Adrenal gland (tissue), 12 donors: Measurements from ENCODE around the gene RICTOR. TPM values are rescaled to one million over a fixed set of nuclear protein-coding genes. Genes with fewer than 3 reads are reported as not detected.

Source experiments
- DNase-seq, 7 donors: peaks; one replicate each; pipeline ENCODE4 v3.0.0-alpha.2; 2019 to 2020
- H3K27ac ChIP-seq, 5 donors: fragments of 200-600 bp; sonication (generic) in 4 of 5; 1 replicate in 3 of 5; 2 replicates in 2 of 5; pipeline versions ENCODE4 v1.5.1 to v1.8.0; 2016 to 2020; ENCODE audit warnings: mild to moderate bottlenecking in 1 of 5
- H3K27me3 ChIP-seq: fragments of 200-600 bp; 2 replicates; pipeline ENCODE4 v1.8.0; 2021
- H3K36me3 ChIP-seq, 2 donors: fragments of 200-600 bp; replicated peaks in 1 of 2; 1 replicate in 1 of 2; 2 replicates in 1 of 2; pipeline versions ENCODE4 v1.5.1 to v1.8.0; 2018 to 2022
- H3K4me1 ChIP-seq, 2 donors: fragments of 200-600 bp; replicated peaks in 1 of 2; 1 replicate in 1 of 2; 2 replicates in 1 of 2; pipeline versions ENCODE4 v1.5.1 to v1.8.0; 2018 to 2021
- H3K4me3 ChIP-seq, 4 donors: fragments of 200-600 bp; sonication (generic) in 3 of 4; one replicate each; pipeline ENCODE4 v1.5.1; 2016 to 2018
- H3K9me3 ChIP-seq, 3 donors: fragments of 200-600 bp; sonication (generic) in 1 of 3; replicated peaks in 1 of 3; 1 replicate in 2 of 3; 2 replicates in 1 of 3; pipeline versions ENCODE4 v1.5.1 to v1.8.0; 2016 to 2021
- CTCF ChIP-seq, 6 experiments: fragments of 450-650 bp in 4 of 6; fragments of 200-600 bp in 2 of 6; sonication (generic) in 1 of 6; IDR thresholded peaks; 1 replicate in 5 of 6; 2 replicates in 1 of 6; pipeline versions ENCODE4 v1.5.1 to v1.8.0; 2016 to 2021; ENCODE audit warnings: antibody characterized with exemption in 6 of 6, mild to moderate bottlenecking in 2 of 6, moderate library complexity in 1 of 6
- POLR2A ChIP-seq, 2 donors: fragments of 450-650 bp; IDR thresholded peaks; one replicate each; pipeline ENCODE4 v1.6.1; 2017; ENCODE audit warnings: antibody characterized with exemption in 2 of 2, mild to moderate bottlenecking in 2 of 2, moderate library complexity in 1 of 2
- WGBS, 4 donors: extraction: QIAGEN DNeasy Blood & Tissue Kit in 2 of 4; methylation state at CpG; one replicate each; pipeline versions ENCODE4 v1.1.5 to v1.1.7; 2013 to 2017; 5-methylcytosine and 5-hydroxymethylcytosine counted together
- intact Hi-C, 2 donors: fragments of 100-400 bp; cut with DNase I; formaldehyde crosslinking; loops; one replicate each; pipeline versions ENCODE4 v1.14.1 to v1.15.0; 2022 to 2023
- polyA plus RNA-seq, 3 donors: library from polyadenylated mRNA; stranded (reverse); fragments of 200-250 nt in 2 of 3; fragments of 350-450 nt in 1 of 3; fragmentation: Illumina TruSeq in 1 of 3; extraction: RNeasy Lipid Tissue Mini Kit (QIAGEN cat#74804) in 1 of 3; gene quantifications; one replicate each; pipeline ENCODE4 v1.2.3, GENCODE V29; 2013 to 2014
- total RNA-seq, 9 donors: library from RNA; depleted of rRNA in 4 of 9; stranded (reverse); fragments of >200 nt in 4 of 9; fragments of 120-200 nt in 1 of 9; fragmentation: NEBNext Ultra II Directional in 1 of 9; extraction: Animal tissue kit (Norgen Biotek cat#: 25700) in 1 of 9; gene quantifications; one replicate each; pipeline versions ENCODE4 v1.1.0 to v1.2.4, GENCODE V29; 2013 to 2023
- donor health status: healthy with polysubstance abuse.
- donor health status: Bipolar disorder and iron deficiency.
- donor health status: DM: yes; HTN: yes; CAD: no.
- donor health status: DM: no; HTN: no; CAD: no.
- donor health status: DM: no; HTN: no; CAD: no.
- donor health status: DM: yes; HTN: yes; CAD: no.

RICTOR gene
- total and polyA plus RNA-seq, 12 donors: 4.7 to 44.7 (median 21.7) TPM

- no peak overlapping the region for H3K4me3 ChIP-seq
- intact Hi-C loops: no loop called here
- 69 to 81% (median 78%) methylated on average over 3 of the region's 3 CpGs for WGBS, 4 donors
- H3K4me1 ChIP-seq: peaks cover 0 to 3% of the 10 kb centered on the region in 2 donors
- H3K27me3 ChIP-seq: no peaks in the 10 kb centered on the region
- H3K27ac ChIP-seq: no peak overlapping the region
- H3K9me3 ChIP-seq: no peaks in the 10 kb centered on the region
- no peak for DNase-seq
- no peaks in the 10 kb centered on the region for H3K36me3 ChIP-seq
- no peak for TF ChIP-seq POLR2A (IDR thresholded peaks at IDR 0.05)
- no peak for TF ChIP-seq CTCF (IDR thresholded peaks at IDR 0.05)
These were observed 45.3 kb upstream of the RICTOR start for GRCh38 chr5:39119404-39120051.

- DNase-seq: no peak
- intact Hi-C loops: no loop called here
- TF ChIP-seq CTCF (IDR thresholded peaks at IDR 0.05) (no peak), POLR2A (IDR thresholded peaks at IDR 0.05) (no peak)
- Histone ChIP-seq H3K27me3 (no peaks in the 10 kb centered on the region), H3K36me3 (no peaks in the 10 kb centered on the region), H3K9me3 (no peaks in the 10 kb centered on the region), H3K27ac (no peak overlapping the region), H3K4me3 (no peak overlapping the region), H3K4me1 (peaks cover 0 to 3% of the 10 kb centered on the region in 2 donors)
- WGBS, 4 donors: 81 to 84% (median 83%) methylated on average over 2 of the region's 2 CpGs
These were observed 44.4 kb upstream of the RICTOR start for GRCh38 chr5:39118638-39119037.

- Histone ChIP-seq H3K9me3 (no peaks in the 10 kb centered on the region), H3K4me3 (no peak overlapping the region), H3K4me1 (peaks cover 0 to 3% of the 10 kb centered on the region in 2 donors), H3K27ac (no peak overlapping the region), H3K27me3 (no peaks in the 10 kb centered on the region), H3K36me3 (no peaks in the 10 kb centered on the region)
- intact Hi-C loops: no loop called here
- TF ChIP-seq CTCF (IDR thresholded peaks at IDR 0.05): no peak
- no peak for TF ChIP-seq POLR2A (IDR thresholded peaks at IDR 0.05)
- 86 to 91% (median 88%) methylated on average over 2 of the region's 2 CpGs for WGBS, 4 donors
- no peak for DNase-seq
These were observed 43.2 kb upstream of the RICTOR start for GRCh38 chr5:39117401-39117800.

- no peak for DNase-seq
- WGBS, 4 donors: 60 to 65% (median 62%) methylated on average over 3 of the region's 3 CpGs
- Histone ChIP-seq H3K36me3 (no peaks in the 10 kb centered on the region), H3K4me3 (peak overlapping the region in 1 of 4 donors; percentile 30), H3K27me3 (no peaks in the 10 kb centered on the region), H3K27ac (peak overlapping the region in 1 of 5 donors; percentile 27), H3K4me1 (peaks cover 0 to 3% of the 10 kb centered on the region in 2 donors), H3K9me3 (no peaks in the 10 kb centered on the region)
- intact Hi-C loops: no loop called here
- no peak for TF ChIP-seq POLR2A (IDR thresholded peaks at IDR 0.05)
- TF ChIP-seq CTCF (IDR thresholded peaks at IDR 0.05): no peak
These were observed 42.4 kb upstream of the RICTOR start for GRCh38 chr5:39116344-39117170.
